GM21717 (cell line): ENCODE measurements around the gene CTPS1.

Experiments used
- ATAC-seq: cut with Tn5 transposase; IDR thresholded peaks from one replicate; pipeline ENCODE4 v1.9.1; 2021; ENCODE audit warnings: mild to moderate bottlenecking, moderate library complexity; ENCODE audit not compliant: unreplicated experiment

Gene CTPS1

DNA sequence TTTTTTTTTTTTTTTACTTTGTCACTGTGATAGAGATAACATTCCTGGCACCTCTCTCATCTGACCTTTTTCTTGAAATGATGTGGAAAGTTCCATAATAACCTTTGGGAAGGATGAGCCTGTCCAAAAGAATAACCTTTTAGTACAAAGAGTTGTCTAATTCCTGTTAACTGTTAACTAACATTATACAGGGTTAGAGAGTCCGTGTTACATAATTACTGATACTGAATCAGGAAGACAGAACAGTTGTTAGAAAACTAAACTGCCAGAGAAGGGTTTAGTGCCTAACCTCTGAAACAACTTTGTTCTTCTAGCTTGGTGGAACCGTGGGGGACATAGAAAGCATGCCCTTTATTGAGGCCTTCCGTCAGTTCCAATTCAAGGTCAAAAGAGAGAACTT is 8.8 kb downstream of the CTPS1 start:
- no peak for ATAC-seq

- ATAC-seq = no peak
Measured at GRCh38 chr1:40989066-40989465, 9.6 kb downstream of the CTPS1 start.

GRCh38 chr1:40997096-40997495 is 17.6 kb downstream of the CTPS1 start:
- ATAC-seq = no peak

GRCh38 chr1:40998668-40999067 is 19.2 kb downstream of the CTPS1 start:
- no peak for ATAC-seq

GRCh38 chr1:41003127-41003639 is 23.7 kb downstream of the CTPS1 start:
- ATAC-seq = no peak

- peak; percentile 94 for ATAC-seq
Measured at GRCh38 chr1:41003640-41004220, 24.2 kb downstream of the CTPS1 start.

GRCh38 chr1:41005876-41006275 is 26.4 kb downstream of the CTPS1 start:
- no peak for ATAC-seq

DNA sequence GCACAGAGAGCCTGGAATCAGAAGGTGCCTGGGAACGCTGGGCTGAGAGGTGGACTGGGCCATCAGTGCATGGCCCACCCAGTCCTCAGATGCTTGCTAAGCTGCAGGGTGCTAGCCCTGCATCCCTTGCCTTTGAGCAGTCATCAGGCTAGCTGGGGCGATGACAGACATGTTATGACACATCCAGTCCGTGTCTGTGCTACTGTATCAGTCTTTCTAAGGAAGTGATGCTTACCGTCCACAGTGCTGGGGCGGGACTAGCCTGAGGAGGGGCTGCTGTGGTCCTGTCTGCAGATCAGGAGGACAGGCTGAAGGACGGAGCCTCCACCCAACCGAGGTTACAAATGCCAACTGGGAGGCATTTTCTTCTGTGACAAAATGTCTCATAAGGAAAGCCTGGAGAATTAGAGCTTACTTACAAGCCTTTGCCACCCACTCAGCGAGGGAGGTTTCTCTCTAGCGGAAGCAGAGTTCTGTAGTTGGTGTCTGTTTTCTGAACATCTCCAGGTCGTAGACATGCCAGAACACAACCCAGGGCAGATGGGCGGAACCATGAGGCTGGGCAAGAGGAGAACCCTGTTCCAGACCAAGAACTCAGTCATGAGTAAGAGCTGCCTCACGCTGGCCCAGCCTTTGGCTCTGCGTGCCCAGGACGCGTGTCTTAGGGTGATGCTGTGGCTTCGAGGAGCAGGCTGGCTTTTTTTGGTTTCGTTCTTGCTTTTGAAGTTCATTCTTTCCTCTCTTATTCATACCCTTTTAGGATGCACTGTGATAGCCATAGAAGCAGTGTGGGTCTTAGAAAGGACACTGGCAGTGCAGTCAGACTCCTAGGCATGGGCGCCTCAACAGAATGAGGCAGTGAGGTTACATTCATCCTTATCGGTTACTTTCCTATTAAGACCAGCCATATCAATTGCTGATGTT is 27.7 kb downstream of the CTPS1 start:
- ATAC-seq = no peak

- ATAC-seq = no peak
Measured at GRCh38 chr1:41009466-41009865, 30.0 kb downstream of the CTPS1 start.

- ATAC-seq = no peak
Measured at GRCh38 chr1:41010345-41010744, 30.8 kb downstream of the CTPS1 start.

DNA sequence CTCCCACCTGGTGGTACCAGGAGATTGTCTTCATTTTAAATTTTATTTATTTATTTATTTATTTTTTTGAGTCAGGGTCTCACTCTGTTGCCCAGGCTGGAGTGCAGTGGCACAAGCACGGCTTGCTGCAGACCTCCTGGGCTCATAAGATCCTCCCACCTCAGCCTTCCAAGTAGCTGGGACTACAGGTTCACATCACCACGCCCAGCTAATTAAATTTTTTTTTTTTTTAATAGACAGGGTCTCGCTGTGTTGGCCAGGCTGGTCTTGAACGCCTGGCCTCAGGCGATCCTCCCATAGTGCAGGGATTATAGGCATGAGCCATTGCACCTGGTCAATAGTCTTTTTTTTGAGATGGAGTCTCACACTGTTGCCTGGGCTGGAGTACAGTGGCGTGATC is 33.5 kb downstream of the CTPS1 start:
- ATAC-seq = no peak

GRCh38 chr1:41013796-41014195 is 34.3 kb downstream of the CTPS1 start:
- ATAC-seq = no peak

GRCh38 chr1:41014871-41015270 is 35.4 kb downstream of the CTPS1 start:
- no peak for ATAC-seq

- ATAC-seq = no peak
Measured at GRCh38 chr1:41015281-41015896, 35.9 kb downstream of the CTPS1 start.

GRCh38 chr1:41015897-41016470 is 36.5 kb downstream of the CTPS1 start:
- no peak for ATAC-seq

- no peak for ATAC-seq
Measured at GRCh38 chr1:41017141-41018017, 37.9 kb downstream of the CTPS1 start.

DNA sequence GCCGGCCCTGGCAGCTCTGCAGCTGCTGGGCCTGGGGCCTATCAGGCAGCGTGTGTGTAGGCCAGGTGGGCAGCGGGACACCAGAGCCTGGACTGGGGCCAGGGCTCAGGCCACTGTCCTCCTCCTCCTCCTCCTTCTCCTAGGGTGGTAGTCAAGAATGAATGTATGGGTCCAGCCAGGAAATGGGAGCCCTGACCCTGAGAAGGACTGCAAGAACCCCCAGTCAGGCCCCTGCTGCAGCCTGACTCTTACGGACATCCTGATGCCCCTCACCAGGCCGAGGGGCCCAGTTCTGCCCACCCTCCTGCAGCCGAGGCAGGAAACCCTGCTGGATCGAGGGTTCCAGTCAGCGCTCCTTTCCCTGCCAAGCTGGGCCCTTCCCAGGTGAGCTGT is 38.5 kb downstream of the CTPS1 start:
- no peak for ATAC-seq

- no peak for ATAC-seq
Measured at GRCh38 chr1:41019353-41019745, 39.9 kb downstream of the CTPS1 start.

DNA sequence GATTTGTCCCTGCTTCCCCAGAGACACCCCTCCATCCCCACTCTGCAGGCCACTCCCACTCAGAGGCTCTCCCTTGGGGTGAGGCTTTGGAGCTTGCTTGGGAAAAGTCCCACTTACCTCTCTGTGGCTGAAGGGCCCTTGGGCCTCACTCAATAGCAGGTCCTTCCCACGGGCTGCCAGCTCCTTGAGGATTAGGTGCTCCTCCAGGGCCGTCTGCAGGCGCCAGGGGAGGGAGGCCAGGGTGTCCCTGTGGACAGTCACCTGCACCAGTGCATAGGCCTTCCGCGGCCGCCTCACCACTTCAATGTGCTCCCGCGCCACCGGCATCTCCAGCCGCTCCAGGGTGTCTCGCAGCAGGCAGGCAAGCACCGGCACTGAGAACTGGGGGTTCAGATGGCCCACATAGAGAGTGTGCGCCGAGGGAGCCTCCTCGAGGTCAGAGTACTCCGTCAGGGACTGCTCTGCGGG is 40.6 kb downstream of the CTPS1 start:
- no peak for ATAC-seq

DNA sequence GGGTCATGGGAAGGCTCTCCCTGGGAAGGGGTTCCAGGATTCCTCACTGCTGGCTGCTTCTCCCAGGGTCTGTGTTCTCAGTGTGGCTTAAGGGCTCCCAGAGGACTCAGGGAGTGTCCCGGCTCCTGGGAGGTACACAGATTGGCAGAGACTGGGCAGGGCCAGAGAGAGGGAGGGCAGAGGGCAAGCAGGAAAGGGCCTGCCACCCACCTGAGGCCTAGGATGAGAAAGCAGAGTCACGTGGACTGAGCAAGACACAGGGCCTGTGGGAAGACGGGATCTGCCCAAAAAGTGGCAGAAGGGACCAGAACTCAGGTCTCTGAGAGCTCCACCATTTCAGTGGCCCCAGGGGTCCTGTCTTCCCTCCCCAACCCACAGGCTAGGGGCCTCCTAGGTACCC is 41.2 kb downstream of the CTPS1 start:
- ATAC-seq = no peak
